ENCODE measurements around the gene RIC3.

RIC3 gene

GRCh38 chr11:8075119-8075726 is 93.6 kb downstream of the RIC3 start:
- no peak for DNase-seq
- intact Hi-C loops (cut with DNase I) = no loop called here

GRCh38 chr11:8071616-8072581 is 96.9 kb downstream of the RIC3 start:
- intact Hi-C loops (cut with DNase I) = no loop called here
- DNase-seq = peak in 3 of 10 donors; percentile 10 to 80 (median 12)

- no peak for DNase-seq
- intact Hi-C loops (cut with DNase I) = no loop called here
Measured at GRCh38 chr11:8070417-8071115, 98.3 kb downstream of the RIC3 start.

GRCh38 chr11:8069771-8070170 is 99.1 kb downstream of the RIC3 start:
- intact Hi-C loops (cut with DNase I) = no loop called here
- DNase-seq = no peak

- intact Hi-C loops (cut with DNase I) = no loop called here
Measured at GRCh38 chr11:8068605-8069221, 100.1 kb downstream of the RIC3 start.

GRCh38 chr11:8067929-8068575 is 100.8 kb downstream of the RIC3 start:
- intact Hi-C loops (cut with DNase I) = no loop called here
- no peak for DNase-seq

More at GRCh38 chr11:8068605-8069221, 100.1 kb downstream of the RIC3 start:
- no peak for DNase-seq

- intact Hi-C loops (cut with DNase I) = no loop called here
- DNase-seq = no peak
Measured at GRCh38 chr11:8067567-8067928, 101.3 kb downstream of the RIC3 start.

GRCh38 chr11:8066911-8067455 is 101.8 kb downstream of the RIC3 start:
- no peak for DNase-seq

GRCh38 chr11:8066036-8066910 is 102.6 kb downstream of the RIC3 start:
- peak in 1 of 10 donors; percentile 29 for DNase-seq
- intact Hi-C loops (cut with DNase I) = no loop called here

More at GRCh38 chr11:8066911-8067455, 101.8 kb downstream of the RIC3 start:
- intact Hi-C loops (cut with DNase I) = no loop called here

- intact Hi-C loops (cut with DNase I) = no loop called here
- DNase-seq = no peak
Measured at GRCh38 chr11:8065031-8065430, 103.8 kb downstream of the RIC3 start.

GRCh38 chr11:8063324-8063723 is 105.5 kb downstream of the RIC3 start:
- intact Hi-C loops (cut with DNase I) = no loop called here
- DNase-seq = peak in 1 of 10 donors; percentile 50

- intact Hi-C loops (cut with DNase I) = no loop called here
- DNase-seq = no peak
Measured at GRCh38 chr11:8062781-8063257, 106.0 kb downstream of the RIC3 start.

- no peak for DNase-seq
- intact Hi-C loops (cut with DNase I) = no loop called here
Measured at GRCh38 chr11:8061555-8062428, 107.0 kb downstream of the RIC3 start.

GRCh38 chr11:8060801-8061554 is 107.8 kb downstream of the RIC3 start:
- peak in 6 of 10 donors; percentile 47 to 94 (median 77) for DNase-seq
- intact Hi-C loops (cut with DNase I) = no loop called here

GRCh38 chr11:8060146-8060719 is 108.6 kb downstream of the RIC3 start:
- no peak for DNase-seq
- intact Hi-C loops (cut with DNase I) = no loop called here

- DNase-seq = no peak
Measured at GRCh38 chr11:8059571-8060011, 109.2 kb downstream of the RIC3 start.

GRCh38 chr11:8059030-8059429 is 109.8 kb downstream of the RIC3 start:
- DNase-seq = peak in 1 of 10 donors; percentile 33
- intact Hi-C loops (cut with DNase I) = no loop called here

More at GRCh38 chr11:8059571-8060011, 109.2 kb downstream of the RIC3 start:
- intact Hi-C loops (cut with DNase I) = no loop called here

Data from posterior cingulate gyrus (tissue), 11 donors.